HG02973 (cell line): ENCODE data around the gene OTULIN.
A peak's percentile ranks its signal among the peaks of the same experiment; 100 is the strongest.

Source experiments
- ATAC-seq: cut with Tn5 transposase; IDR thresholded peaks from one replicate; pipeline ENCODE4 v1.9.1; 2021; ENCODE audit warnings: moderate library complexity; ENCODE audit not compliant: unreplicated experiment

The OTULIN gene

GRCh38 chr5:14664270-14665100 is at the start of gene OTULIN:
Gene OTULIN, plus strand, starts transcription at chr5:14664718. Its CDS starts 108 bp downstream, at chr5:14664826.
- ATAC-seq = peak; percentile 63

- ATAC-seq = no peak
These were observed 49.2 kb upstream of the OTULIN start for GRCh38 chr5:14615365-14615764.

GRCh38 chr5:14617441-14617840 is 47.1 kb upstream of the OTULIN start:
- ATAC-seq = no peak

GRCh38 chr5:14627270-14627669 is 37.2 kb upstream of the OTULIN start:
- ATAC-seq = no peak

- no peak for ATAC-seq
These were observed 36.2 kb upstream of the OTULIN start for GRCh38 chr5:14628346-14628745.

- no peak for ATAC-seq
These were observed 33.8 kb upstream of the OTULIN start for GRCh38 chr5:14630671-14631070.

- no peak for ATAC-seq
These were observed 28.9 kb upstream of the OTULIN start for GRCh38 chr5:14635656-14636055.

- no peak for ATAC-seq
These were observed 23.8 kb upstream of the OTULIN start for GRCh38 chr5:14640765-14641164.

- ATAC-seq = no peak
These were observed 19.8 kb upstream of the OTULIN start for GRCh38 chr5:14644623-14645237.

GRCh38 chr5:14650052-14650451 is 14.5 kb upstream of the OTULIN start:
- ATAC-seq = no peak

GRCh38 chr5:14655146-14655741 is 9.3 kb upstream of the OTULIN start:
- no peak for ATAC-seq

GRCh38 chr5:14656898-14657297 is 7.6 kb upstream of the OTULIN start:
- ATAC-seq = no peak

GRCh38 chr5:14659821-14660607 is 4.5 kb upstream of the OTULIN start:
- ATAC-seq = no peak

GRCh38 chr5:14660833-14661232 is 3.7 kb upstream of the OTULIN start:
- ATAC-seq = no peak

- no peak for ATAC-seq
These were observed 1.7 kb upstream of the OTULIN start for GRCh38 chr5:14662721-14663260.

- no peak for ATAC-seq
These were observed 716 bp upstream of the OTULIN start for GRCh38 chr5:14663734-14664269.

GRCh38 chr5:14665101-14665822 is 744 bp downstream of the OTULIN start:
- no peak for ATAC-seq

GRCh38 chr5:14665949-14666348 is 1.4 kb downstream of the OTULIN start:
- peak; percentile 37 for ATAC-seq

GRCh38 chr5:14666357-14666756 is 1.8 kb downstream of the OTULIN start:
- no peak for ATAC-seq

- no peak for ATAC-seq
These were observed 2.8 kb downstream of the OTULIN start for GRCh38 chr5:14667290-14667689.
